H1 (cell line): Measurements from ENCODE around the gene ISY1. TPM values are rescaled to one million over a fixed set of nuclear protein-coding genes. Genes with fewer than 3 reads are reported as not detected.

Experiments used
- CTCF ChIA-PET: fragments of 300-600 bp; sonication (Branson Sonifier 250); formaldehyde crosslinking; loops from one replicate; lab custom pipeline; 2021; ENCODE audit not compliant: partially characterized antibody; lab: Charles Lee
- POLR2A ChIA-PET: fragments of 300-600 bp; sonication (Branson Sonifier 250); formaldehyde crosslinking; loops from one replicate; lab custom pipeline; 2021; ENCODE audit warnings: inconsistent platforms; ENCODE audit not compliant: partially characterized antibody; lab: Charles Lee
- DNase-seq, 2 experiments: peaks; one replicate each; pipeline versions ENCODE4 v3.0.0 to v3.0.0-alpha.2; 2010 to 2022; ENCODE audit warnings: low spot score in 2 of 2, low read depth in 1 of 2, mixed read lengths in 1 of 2
- FAIRE-seq: peaks from 2 replicates; lab custom pipeline; 2011; peaks lifted over from hg19 to GRCh38; lab: Jason Lieb, UNC
- H2AFZ ChIP-seq: 2 replicates; pipeline ENCODE4 v1.8.1; 2012; ENCODE audit warnings: low read length, inconsistent platforms
- H2AK5ac ChIP-seq: 2 replicates; pipeline ENCODE4 v1.6.1; 2013; ENCODE audit warnings: low read depth, low read length
- H2BK120ac ChIP-seq: replicated peaks from 2 replicates; pipeline ENCODE3; 2013; ENCODE audit warnings: low read depth, low read length, inconsistent platforms
- H2BK12ac ChIP-seq: 2 replicates; pipeline ENCODE4 v1.6.1; 2013; ENCODE audit warnings: low read depth, low read length
- H2BK15ac ChIP-seq: 2 replicates; pipeline ENCODE4 v1.6.1; 2013; ENCODE audit warnings: low read length
- H2BK20ac ChIP-seq: 2 replicates; pipeline ENCODE4 v1.6.1; 2013; ENCODE audit warnings: low read length
- H2BK5ac ChIP-seq: 2 replicates; pipeline ENCODE4 v1.6.1; 2013; ENCODE audit warnings: low read depth, low read length
- H3K14ac ChIP-seq: 2 replicates; pipeline ENCODE4 v1.6.1; 2013; ENCODE audit warnings: inconsistent platforms; ENCODE audit not compliant: insufficient read length
- H3K18ac ChIP-seq: 2 replicates; pipeline ENCODE4 v1.6.1; 2013; ENCODE audit warnings: low read length; ENCODE audit errors: extremely low read depth
- H3K23ac ChIP-seq: 2 replicates; pipeline ENCODE4 v1.6.1; 2013; ENCODE audit warnings: inconsistent platforms; ENCODE audit not compliant: insufficient read length
- H3K23me2 ChIP-seq: 2 replicates; pipeline ENCODE4 v1.6.1; 2013; ENCODE audit warnings: low read depth, low read length
- H3K27ac ChIP-seq: 2 replicates; pipeline ENCODE4 v1.6.1; 2011; ENCODE audit warnings: low read depth, low read length, inconsistent platforms
- H3K27me3 ChIP-seq, 4 experiments: replicated peaks in 1 of 4; 1 replicate in 1 of 4; 2 replicates in 3 of 4; pipeline versions ENCODE4 v1.6.1 to v1.8.1; 2011 to 2013; ENCODE audit warnings: low read length in 3 of 4, mild to moderate bottlenecking in 3 of 4, inconsistent platforms in 2 of 4, mixed read lengths in 2 of 4, moderate library complexity in 1 of 4; ENCODE audit not compliant: control insufficient read depth in 3 of 4, insufficient read depth in 3 of 4; ENCODE audit errors: extremely low read depth in 1 of 4
- H3K36me3 ChIP-seq, 4 experiments: 2 replicates each; pipeline versions ENCODE4 v1.6.1 to v1.8.1; 2011 to 2013; ENCODE audit warnings: mild to moderate bottlenecking in 4 of 4, low read length in 3 of 4, moderate library complexity in 2 of 4, control low read depth in 1 of 4, inconsistent platforms in 1 of 4; ENCODE audit not compliant: insufficient read depth in 4 of 4, control insufficient read depth in 2 of 4
- H3K4ac ChIP-seq: replicated peaks from 2 replicates; pipeline ENCODE3; 2013; ENCODE audit warnings: low read length, low read depth, mixed read lengths, inconsistent platforms; ENCODE audit not compliant: insufficient read length
- H3K4me1 ChIP-seq, 4 experiments: replicated peaks in 1 of 4; 1 replicate in 1 of 4; 2 replicates in 3 of 4; pipeline versions ENCODE4 v1.6.1 to v1.8.1; 2011 to 2013; ENCODE audit warnings: low read length in 3 of 4, inconsistent platforms in 2 of 4, mixed read lengths in 1 of 4; ENCODE audit not compliant: insufficient read depth in 4 of 4, control insufficient read depth in 3 of 4
- H3K4me2 ChIP-seq, 2 experiments: 2 replicates each; pipeline versions ENCODE4 v1.6.1 to v1.8.1; 2011 to 2013; ENCODE audit warnings: low read depth in 2 of 2, low read length in 2 of 2, control low read depth in 1 of 2, inconsistent platforms in 1 of 2, mild to moderate bottlenecking in 1 of 2; ENCODE audit not compliant: insufficient read depth in 1 of 2
- H3K4me3 ChIP-seq, 4 experiments: fragments of 200-600, 300-600 bp in 1 of 4; sonication (generic), shearing (Covaris generic), sonication (Bioruptor Twin) in 1 of 4; 2 replicates each; pipeline versions ENCODE4 v1.5.1 to v1.8.1; 2011 to 2016; ENCODE audit warnings: low read length in 4 of 4, low read depth in 3 of 4, control low read depth in 2 of 4, inconsistent platforms in 2 of 4, mild to moderate bottlenecking in 2 of 4, mixed read lengths in 1 of 4, moderate library complexity in 1 of 4; ENCODE audit not compliant: insufficient read depth in 2 of 4; ENCODE audit errors: extremely low read depth in 1 of 4
- H3K56ac ChIP-seq: replicated peaks from 2 replicates; pipeline ENCODE3; 2013; ENCODE audit warnings: low read depth, mild to moderate bottlenecking, mixed read lengths, low read length, inconsistent platforms; ENCODE audit not compliant: insufficient read length
- H3K79me1 ChIP-seq: 2 replicates; pipeline ENCODE4 v1.6.1; 2013; ENCODE audit warnings: low read depth, low read length, control low read depth
- H3K79me2 ChIP-seq, 2 experiments: 2 replicates each; pipeline versions ENCODE4 v1.6.1 to v1.8.1; 2012 to 2013; ENCODE audit warnings: low read length in 2 of 2, mild to moderate bottlenecking in 2 of 2, inconsistent platforms in 1 of 2; ENCODE audit not compliant: insufficient read depth in 2 of 2, control insufficient read depth in 1 of 2
- H3K9ac ChIP-seq, 4 experiments: replicated peaks in 1 of 4; 1 replicate in 1 of 4; 2 replicates in 3 of 4; pipeline versions ENCODE4 v1.6.1 to v1.8.1; 2011 to 2013; ENCODE audit warnings: low read depth in 3 of 4, low read length in 3 of 4, control low read depth in 2 of 4, mild to moderate bottlenecking in 2 of 4, moderate library complexity in 2 of 4, inconsistent platforms in 1 of 4; ENCODE audit errors: extremely low read depth in 1 of 4
- H3K9me3 ChIP-seq, 2 experiments: 2 replicates each; pipeline versions ENCODE4 v1.6.1 to v1.8.1; 2012 to 2013; ENCODE audit warnings: mild to moderate bottlenecking in 2 of 2, moderate library complexity in 2 of 2, control low read depth in 1 of 2, inconsistent platforms in 1 of 2, low read depth in 1 of 2, low read length in 1 of 2, mixed read lengths in 1 of 2; ENCODE audit not compliant: insufficient read depth in 2 of 2
- H4K20me1 ChIP-seq, 2 experiments: replicated peaks in 1 of 2; 2 replicates each; pipeline versions ENCODE3 to v1.8.1; 2011 to 2013; ENCODE audit warnings: inconsistent platforms in 2 of 2, low read length in 2 of 2, mild to moderate bottlenecking in 1 of 2; ENCODE audit not compliant: insufficient read depth in 2 of 2, control insufficient read depth in 1 of 2
- H4K5ac ChIP-seq: 2 replicates; pipeline ENCODE4 v1.6.1; 2013; ENCODE audit warnings: low read length, low read depth, mixed read lengths, inconsistent platforms; ENCODE audit not compliant: insufficient read length
- H4K8ac ChIP-seq: 2 replicates; pipeline ENCODE4 v1.8.0; 2013; ENCODE audit warnings: mild to moderate bottlenecking, moderate library complexity, low read length, inconsistent platforms; ENCODE audit not compliant: insufficient read depth; ENCODE audit errors: extremely low read depth
- H4K91ac ChIP-seq: replicated peaks from 2 replicates; pipeline ENCODE3; 2013; ENCODE audit warnings: low read length, mixed read lengths, inconsistent platforms; ENCODE audit not compliant: insufficient read length
- CBX5 ChIP-seq: fragments of 300-800, 300-1000 bp; sonication (generic); IDR thresholded peaks from 2 replicates; pipeline ENCODE4 v1.7.1; 2016; ENCODE audit warnings: antibody characterized with exemption, low read length, low read depth
- CBX8 ChIP-seq: fragments of 300-800, 300-1000 bp; sonication (generic); IDR thresholded peaks from 2 replicates; pipeline ENCODE4 v1.7.1; 2016; ENCODE audit warnings: low read depth, low read length, borderline replicate concordance
- EGR1 ChIP-seq: IDR thresholded peaks from 2 replicates; pipeline ENCODE4 v1.6.1; 2011; ENCODE audit warnings: low read depth, low read length, borderline replicate concordance
- GABPA ChIP-seq: IDR thresholded peaks from 2 replicates; pipeline ENCODE4 v1.6.1; 2011; ENCODE audit warnings: mild to moderate bottlenecking, low read length, moderate library complexity, borderline replicate concordance; ENCODE audit not compliant: insufficient read depth
- JUN ChIP-seq: IDR thresholded peaks from 2 replicates; pipeline ENCODE4 v1.6.1; 2011; ENCODE audit warnings: low read depth, mild to moderate bottlenecking, improper control_type of control experiment, low read length
- KDM4A ChIP-seq: IDR thresholded peaks from one replicate; pipeline ENCODE4 v1.7.1; 2012; ENCODE audit warnings: low read depth, mild to moderate bottlenecking, moderate library complexity, low read length, inconsistent platforms; ENCODE audit not compliant: severe bottlenecking
- POLR2A ChIP-seq, 2 experiments: IDR thresholded peaks; 1 replicate in 1 of 2; 2 replicates in 1 of 2; pipeline ENCODE4 v1.6.1; 2011; ENCODE audit warnings: low read depth in 2 of 2, low read length in 2 of 2, mild to moderate bottlenecking in 2 of 2; ENCODE audit errors: control extremely low read depth in 1 of 2
- RAD21 ChIP-seq, 2 experiments: IDR thresholded peaks in 1 of 2; conservative IDR thresholded peaks in 1 of 2; 2 replicates each; pipeline ENCODE4 v1.6.1; 2011; ENCODE audit warnings: low read depth in 2 of 2, low read length in 2 of 2, improper control_type of control experiment in 1 of 2, inconsistent platforms in 1 of 2, mild to moderate bottlenecking in 1 of 2, moderate library complexity in 1 of 2
- SIN3A ChIP-seq, 2 experiments: IDR thresholded peaks in 1 of 2; conservative IDR thresholded peaks in 1 of 2; 2 replicates each; pipeline ENCODE4 v1.6.1; 2011 to 2012; ENCODE audit warnings: low read length in 2 of 2, improper control_type of control experiment in 1 of 2, low read depth in 1 of 2, mild to moderate bottlenecking in 1 of 2
- TAF1 ChIP-seq: IDR thresholded peaks from 2 replicates; pipeline ENCODE4 v1.6.1; 2011; ENCODE audit warnings: mild to moderate bottlenecking, low read depth, low read length
- TCF12 ChIP-seq: IDR thresholded peaks from 2 replicates; pipeline ENCODE4 v1.6.1; 2011; ENCODE audit warnings: low read depth, mild to moderate bottlenecking, low read length
- WGBS, 2 experiments: shearing (Covaris generic) in 1 of 2; methylation state at CpG; one replicate each; pipeline versions ENCODE4 v1.1.6 to v1.1.7; 2013 to 2015; ENCODE audit warnings: low lambda C conversion rate in 2 of 2, mixed read lengths in 2 of 2, inconsistent platforms in 1 of 2, low coverage in 1 of 2, missing lambda C conversion rate in 1 of 2; ENCODE audit not compliant: insufficient replicate concordance in 2 of 2, insufficient coverage in 1 of 2, insufficient read length in 1 of 2; ENCODE audit errors: extremely low coverage in 1 of 2, missing lambda C conversion rate in 1 of 2; 5-methylcytosine and 5-hydroxymethylcytosine counted together
- polyA plus RNA-seq, 7 experiments: library from polyadenylated mRNA; depleted of rRNA in 3 of 7; stranded (reverse) in 5 of 7; unstranded in 2 of 7; fragments of >200 nt in 5 of 7; fragments of 200-250 nt in 2 of 7; gene quantifications; 1 replicate in 5 of 7; 2 replicates in 1 of 7; 4 replicates in 1 of 7; pipeline versions ENCODE4 v1.2.1 to v1.2.3, GENCODE V29; 2011 to 2013; ENCODE audit warnings: missing spikeins in 2 of 7, mixed read lengths in 2 of 7
- total RNA-seq: library from RNA; stranded (reverse); fragmentation: NEBNext Ultra II Directional; extraction: Animal tissue kit (Norgen Biotek cat#: 25700); gene quantifications from 2 replicates; pipeline ENCODE4 v1.2.1, GENCODE V29; 2021

The ISY1 gene
- total and polyA plus RNA-seq, 2 of the 8 experiments (the other 6 are each of a cell fraction or from before 2014, with no cell fraction given), result 16.6 to 38.7 TPM

GRCh38 chr3:129106320-129106719 lies 54.5 kb downstream of the ISY1 start:
- Histone ChIP-seq H2BK12ac (no peak overlapping the region), H3K4ac (no peak overlapping the region), H3K14ac (no peak overlapping the region), H4K8ac (no peak overlapping the region), H4K5ac (no peak overlapping the region), H2AK5ac (no peak overlapping the region), H3K79me1 (peaks cover 5% of the 10 kb centered on the region), H3K4me1 (no peaks in the 10 kb centered on the region), H3K23me2 (no peaks in the 10 kb centered on the region), H2BK120ac (no peak overlapping the region), H2BK5ac (no peak overlapping the region; the same call in 1 of the 2 replicates), H4K20me1 (peaks cover 10 to 14% of the 10 kb centered on the region in 2 experiments), H3K4me2 (no peak overlapping the region), H3K4me3 (no peak overlapping the region), H3K23ac (no peak overlapping the region), H3K9ac (no peak overlapping the region; a peak in 1 of 7 replicates), H3K18ac (no peak overlapping the region), H3K79me2 (peaks cover 0 to 18% of the 10 kb centered on the region in 2 experiments; a peak in 1 of 4 replicates), H3K36me3 (no peaks in the 10 kb centered on the region), H3K27ac (no peak overlapping the region), H2AFZ (no peak overlapping the region), H3K56ac (no peak overlapping the region), H2BK20ac (no peak overlapping the region), H3K27me3 (no peaks in the 10 kb centered on the region), H2BK15ac (no peak overlapping the region), H4K91ac (no peak overlapping the region), H3K9me3 (no peaks in the 10 kb centered on the region)
- DNase-seq (no peak), FAIRE-seq (no peak)
- 84% methylated on average over 4 of the region's 5 CpGs; no CpG with 5 or more reads in 1 of the 2 experiments for WGBS, 2 experiments
- POLR2A ChIA-PET, result interaction anchor here (0.9 to 2.2 kb wide), 4 partner anchors 10 to 56 kb away, joined by 4 to 8 read pairs (median 4); no protein-coding TSS in a partner anchor
- CTCF ChIA-PET, result interaction anchor here (0.7 to 4.1 kb wide), 7 partner anchors 10 to 136 kb away, joined by 3 to 19 read pairs (median 4); no protein-coding TSS in a partner anchor
- TF ChIP-seq SIN3A (conservative IDR thresholded peaks at IDR 0.05 in 1 of 2, IDR thresholded peaks at IDR 0.05 in 1 of 2; ENCODE audit: low read depth in 1 of 2, low read length in 2 of 2), result no peak
- TF ChIP-seq TAF1, result no peak
- no peak for TF ChIP-seq EGR1
- TF ChIP-seq CBX5, result no peak
- no peak for TF ChIP-seq CBX8
- no peak for TF ChIP-seq JUN
- TF ChIP-seq KDM4A, result no peak
- no peak for TF ChIP-seq TCF12
- peak; percentile 25 to 44; a peak in 3 of 4 replicates for TF ChIP-seq RAD21 (IDR thresholded peaks at IDR 0.05 in 1 of 2, conservative IDR thresholded peaks at IDR 0.05 in 1 of 2; ENCODE audit: low read depth in 2 of 2, low read length in 2 of 2)
- TF ChIP-seq GABPA, result no peak
- TF ChIP-seq POLR2A (IDR thresholded peaks at IDR 0.05; ENCODE audit: control extremely low read depth in 1 of 2, low read depth in 2 of 2, low read length in 2 of 2), result no peak
